HG03521 (cell line): ENCODE data around the gene PSMD2.
"Not testable (repeated sequence)": the region's sequence is repeated elsewhere in the genome, so short reads cannot be mapped to it uniquely, and the experiment has no call there.

Experiments used
- ATAC-seq: cut with Tn5 transposase; IDR thresholded peaks from one replicate; pipeline ENCODE4 v1.9.1; 2021; ENCODE audit warnings: mild to moderate bottlenecking, moderate library complexity; ENCODE audit not compliant: unreplicated experiment

Gene PSMD2

DNA sequence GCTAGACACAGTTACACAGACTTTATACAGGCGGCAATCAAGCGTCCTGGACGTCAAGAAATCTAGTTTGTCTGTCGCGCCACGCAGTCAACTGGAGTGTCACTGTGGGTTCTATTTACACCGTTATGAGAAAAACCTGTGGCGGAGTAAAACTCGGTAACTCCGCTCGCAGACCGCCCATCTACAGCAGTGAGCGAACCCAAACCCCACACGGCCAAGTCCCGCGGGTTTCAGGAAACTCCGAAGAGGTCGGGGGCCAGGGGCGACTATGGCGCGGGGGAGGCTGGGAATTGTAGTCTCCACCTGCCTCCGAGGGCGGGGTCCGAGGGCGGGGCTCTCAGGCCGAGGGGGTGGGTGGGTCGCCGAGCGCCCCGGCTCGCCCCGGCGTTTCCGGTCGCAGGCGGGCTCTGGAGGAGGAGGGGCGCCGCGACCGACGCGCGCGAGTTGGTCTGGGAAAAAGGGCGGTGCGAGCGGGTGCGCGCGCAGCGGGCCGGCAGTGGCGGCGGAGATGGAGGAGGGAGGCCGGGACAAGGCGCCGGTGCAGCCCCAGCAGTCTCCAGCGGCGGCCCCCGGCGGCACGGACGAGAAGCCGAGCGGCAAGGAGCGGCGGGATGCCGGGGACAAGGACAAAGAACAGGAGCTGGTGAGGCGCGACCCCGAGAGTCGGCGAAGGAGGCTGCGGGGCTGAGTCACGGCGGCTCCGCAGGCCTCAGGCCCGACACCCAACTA is at the start of gene PSMD2:
Gene PSMD2, plus strand, starts transcription at position 483 of the 729 bp plus-strand sequence. Its CDS starts 26 bp downstream, at position 509.
- ATAC-seq, result peak; percentile 94

DNA sequence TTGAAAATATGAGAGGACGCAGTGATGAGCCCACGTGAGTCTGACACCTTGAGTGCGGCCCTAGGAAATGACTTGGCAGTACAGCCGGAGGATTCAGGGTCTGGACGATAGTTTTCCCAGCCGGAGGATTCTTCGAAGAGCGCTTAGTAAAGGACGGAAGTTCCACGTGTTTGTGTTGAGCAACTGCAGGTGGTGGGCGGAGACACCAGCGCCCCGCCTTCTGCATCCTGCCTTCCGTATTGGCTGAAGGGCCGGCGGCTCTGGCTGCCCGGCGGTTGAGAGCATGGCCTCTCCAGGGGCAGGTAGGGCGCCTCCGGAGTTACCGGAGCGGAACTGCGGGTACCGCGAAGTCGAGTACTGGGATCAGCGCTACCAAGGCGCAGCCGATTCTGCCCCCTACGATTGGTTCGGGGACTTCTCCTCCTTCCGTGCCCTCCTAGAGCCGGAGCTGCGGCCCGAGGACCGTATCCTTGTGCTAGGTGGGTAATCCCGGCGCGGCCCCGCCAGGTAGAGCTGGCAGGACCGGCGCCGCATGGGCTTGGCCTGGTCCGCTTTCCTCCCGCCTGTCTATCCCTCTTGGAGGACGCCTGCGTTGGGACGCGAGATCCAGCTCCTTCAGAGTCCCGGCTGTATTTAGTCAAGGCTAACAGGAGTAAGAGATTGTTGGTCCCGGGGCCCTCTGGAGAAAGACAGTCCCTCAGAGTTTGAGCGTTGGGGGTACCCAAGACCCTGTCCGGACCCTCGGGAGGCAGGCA is 49.5 kb upstream of the PSMD2 start, which contains the start of gene EEF1AKMT4:
Gene EEF1AKMT4, plus strand, starts transcription at position 261 of the 755 bp plus-strand sequence. Its CDS starts 23 bp downstream, at position 284.
- peak; percentile 88 for ATAC-seq

DNA sequence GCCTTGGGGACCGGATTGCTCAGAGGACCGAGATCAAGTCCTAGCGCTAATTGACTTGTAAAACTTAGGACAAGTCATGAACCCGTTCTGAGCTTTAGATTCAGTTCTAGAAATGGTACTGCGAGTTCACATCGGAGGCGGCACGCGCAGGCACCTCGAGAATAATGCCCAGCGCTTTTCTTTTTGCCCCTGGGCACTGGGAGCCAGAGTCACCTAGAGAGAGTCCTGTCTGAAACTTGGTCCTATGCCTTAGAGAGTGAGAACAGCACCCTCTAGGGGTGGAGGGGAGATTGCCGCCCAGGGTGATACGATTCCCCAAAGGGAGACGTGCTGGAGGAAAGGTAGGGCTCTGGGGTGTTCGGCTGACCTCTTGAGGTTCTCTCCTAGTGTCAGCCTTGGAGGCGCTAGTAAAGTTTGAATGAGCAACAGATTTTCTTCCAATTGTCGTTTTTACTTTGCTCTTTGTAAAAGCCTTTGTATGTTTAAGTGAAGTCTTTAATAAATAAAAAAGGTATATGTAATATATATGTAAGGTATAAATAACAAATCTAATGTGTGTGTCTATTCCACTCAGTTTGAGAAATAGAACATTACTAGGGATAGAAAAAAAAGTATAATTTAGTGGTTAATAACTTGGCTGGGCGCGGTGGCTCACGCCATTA is 48.7 kb upstream of the PSMD2 start:
- peak; percentile 54 for ATAC-seq

DNA sequence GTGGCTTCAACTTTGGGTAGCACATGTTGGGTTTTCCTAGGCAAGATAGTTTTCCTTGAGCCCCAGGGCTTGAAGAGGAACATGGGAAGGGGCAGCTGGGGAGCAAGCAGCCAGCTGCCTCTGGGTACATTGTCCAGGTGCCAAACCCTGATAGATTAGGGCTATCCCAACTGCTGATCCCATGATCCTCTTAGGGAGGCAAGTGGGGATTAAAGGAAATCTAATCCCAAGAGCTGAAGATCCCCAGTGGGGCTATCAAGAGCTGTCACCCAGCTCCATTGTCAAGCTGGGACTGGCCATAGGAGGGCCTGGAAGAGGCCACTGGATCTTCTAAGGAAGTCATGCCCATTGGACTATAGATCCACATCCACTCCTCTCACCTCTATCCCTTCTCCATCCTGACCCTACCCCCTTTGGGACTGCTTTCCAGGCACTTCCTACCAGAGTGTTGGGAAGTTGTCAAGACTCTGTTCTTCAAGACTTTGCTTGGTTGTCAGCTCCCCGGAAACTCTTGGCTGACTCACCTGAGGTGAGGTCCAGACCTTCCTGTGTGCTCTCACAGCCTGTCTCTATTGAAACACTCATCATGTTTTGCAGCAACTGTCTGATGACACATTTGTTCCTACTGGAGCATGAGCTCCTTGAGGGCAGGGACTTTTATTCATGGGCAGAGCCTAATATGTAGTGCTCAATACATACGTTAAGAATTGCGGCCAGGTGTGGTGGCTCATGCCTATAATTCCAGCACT is 43.6 kb upstream of the PSMD2 start:
- ATAC-seq, result no peak

DNA sequence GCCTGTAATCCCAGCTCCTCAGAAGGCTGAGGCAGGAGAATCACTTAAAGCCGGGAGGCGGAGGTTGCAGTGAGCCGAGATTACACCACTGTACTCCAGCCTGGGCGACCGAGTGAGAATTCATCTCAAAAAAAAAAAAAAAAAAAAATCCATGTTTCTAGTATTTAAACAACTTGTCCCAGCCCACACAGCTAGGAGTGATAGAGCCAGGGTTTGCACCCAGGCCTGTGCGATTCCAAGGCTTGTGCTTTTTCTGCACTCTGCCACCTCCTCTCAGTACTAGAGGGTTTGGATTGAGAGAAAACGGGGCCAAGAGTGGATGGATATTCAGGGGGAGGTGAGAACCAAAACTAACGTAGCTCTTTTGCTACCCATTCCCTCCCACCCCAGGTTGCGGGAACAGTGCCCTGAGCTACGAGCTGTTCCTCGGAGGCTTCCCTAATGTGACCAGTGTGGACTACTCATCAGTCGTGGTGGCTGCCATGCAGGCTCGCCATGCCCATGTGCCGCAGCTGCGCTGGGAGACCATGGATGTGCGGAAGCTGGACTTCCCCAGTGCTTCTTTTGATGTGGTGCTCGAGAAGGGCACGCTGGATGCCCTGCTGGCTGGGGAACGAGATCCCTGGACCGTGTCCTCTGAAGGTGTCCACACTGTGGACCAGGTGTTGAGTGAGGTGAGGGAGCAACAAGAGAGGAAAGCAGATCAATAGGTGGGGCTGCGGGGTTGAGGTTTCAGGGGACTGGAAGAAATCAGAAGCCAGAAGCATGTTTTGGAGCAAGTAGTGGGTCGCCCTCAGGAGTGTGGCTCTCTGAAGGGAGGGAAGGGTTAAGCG is 41.7 kb upstream of the PSMD2 start:
- ATAC-seq, result no peak

- ATAC-seq, result no peak
These were observed 40.1 kb upstream of the PSMD2 start for GRCh38 chr3:184258926-184259325.

GRCh38 chr3:184259396-184259877 is 39.6 kb upstream of the PSMD2 start:
- ATAC-seq, result no peak

DNA sequence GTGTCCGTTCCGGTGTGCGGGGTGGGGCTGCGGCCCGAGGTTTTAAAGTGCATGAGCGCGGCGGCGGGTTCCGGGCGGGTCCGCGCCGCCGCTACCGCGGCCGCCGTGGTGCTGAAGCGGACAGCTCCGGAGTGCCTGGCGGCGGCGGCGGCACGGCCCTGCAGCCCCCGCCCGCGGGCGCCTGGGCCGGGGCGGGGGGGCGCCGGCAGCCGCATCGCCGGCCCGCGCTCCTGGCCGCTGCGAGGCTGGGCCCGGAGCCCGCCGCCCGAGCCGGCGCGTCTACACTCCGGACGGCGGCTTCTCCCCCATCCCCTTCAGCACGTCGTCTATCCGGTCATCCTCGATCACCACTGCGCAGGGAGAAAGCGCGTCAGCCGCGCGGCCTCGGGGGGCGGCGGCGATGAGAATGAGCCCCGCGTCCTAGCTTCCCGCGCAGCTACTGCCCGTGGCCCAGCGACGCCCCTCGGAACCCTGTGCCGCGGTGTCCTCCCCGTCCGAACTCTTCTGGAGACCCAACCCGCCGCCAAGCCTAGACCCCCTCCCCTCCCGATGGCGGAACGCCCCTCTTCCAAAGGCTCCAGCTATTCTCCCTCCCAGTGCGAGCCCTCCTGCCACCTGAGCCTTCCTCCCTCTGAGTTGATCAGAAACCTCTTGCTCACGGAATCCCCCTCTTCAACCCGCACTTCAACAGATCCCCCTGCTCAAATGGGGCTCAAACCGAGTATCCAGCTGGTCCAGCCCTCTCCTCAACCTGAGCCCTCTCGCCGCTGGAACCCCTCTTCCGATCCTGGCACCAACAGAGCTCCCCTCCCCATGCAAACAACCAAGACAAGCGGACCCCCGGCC is 38.9 kb upstream of the PSMD2 start:
- no peak for ATAC-seq

DNA sequence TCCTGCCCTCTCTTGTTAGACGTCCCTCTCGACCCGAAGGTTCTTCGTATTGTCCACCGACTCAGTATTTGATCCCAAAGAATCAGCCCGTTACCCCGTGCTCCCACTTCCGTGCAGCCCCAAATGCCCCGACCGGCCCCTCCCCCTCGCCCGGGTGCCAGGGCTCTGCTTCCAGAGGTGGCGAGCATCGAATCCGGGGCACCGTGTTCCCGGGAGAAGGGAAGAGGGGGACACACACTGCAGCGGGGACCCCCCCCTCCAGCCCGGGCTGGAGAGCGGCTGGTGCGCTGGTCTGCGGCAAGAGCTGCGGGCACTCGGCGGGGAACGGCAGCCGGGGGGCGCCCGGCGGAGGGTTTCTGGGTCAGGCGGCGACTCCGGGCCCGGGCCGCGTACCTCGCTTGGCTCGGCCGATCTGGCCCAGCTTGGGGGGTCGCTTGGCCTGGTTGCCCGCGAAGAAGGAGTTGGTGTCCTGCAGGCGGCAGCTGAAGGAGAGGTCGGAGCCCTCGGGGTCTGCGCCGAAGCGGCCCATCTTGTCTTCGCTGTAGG is 38.2 kb upstream of the PSMD2 start:
- no peak for ATAC-seq

DNA sequence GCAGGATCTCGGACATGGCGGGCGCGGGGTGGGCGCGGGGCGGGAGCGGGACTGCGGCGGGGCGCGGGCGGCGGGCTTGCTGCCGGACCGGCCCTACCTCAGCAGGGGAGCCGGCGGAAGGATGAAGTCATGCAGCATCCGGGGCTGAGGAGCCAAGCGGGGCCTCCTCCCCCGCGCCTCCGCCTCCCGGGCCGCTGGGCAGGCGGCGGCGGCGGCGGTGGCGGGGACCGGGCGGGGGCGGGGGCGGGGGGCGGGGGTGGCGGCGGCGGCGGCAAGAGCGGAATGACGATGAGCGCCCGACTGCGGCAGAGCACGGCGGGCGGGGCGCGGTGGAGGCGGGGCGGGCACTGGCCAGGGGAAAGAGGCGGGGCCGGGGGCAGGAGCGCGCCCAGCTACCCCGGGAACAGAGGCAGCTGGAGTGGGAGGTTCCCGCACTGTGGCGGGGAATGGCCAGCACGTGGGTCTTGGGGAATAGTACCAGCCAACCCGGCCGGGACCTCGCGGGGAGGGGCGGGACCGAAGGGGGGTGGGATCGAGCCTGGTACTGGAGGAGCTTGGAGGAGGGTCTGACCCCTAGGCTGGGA is 37.7 kb upstream of the PSMD2 start, which contains the start of gene CAMK2N2:
Gene CAMK2N2, minus strand, starts transcription at position 284 of the 584 bp plus-strand sequence. Its CDS starts 268 bp downstream, at position 16.
- no peak for ATAC-seq

GRCh38 chr3:184261854-184262763 is 36.9 kb upstream of the PSMD2 start:
- ATAC-seq, result no peak

DNA sequence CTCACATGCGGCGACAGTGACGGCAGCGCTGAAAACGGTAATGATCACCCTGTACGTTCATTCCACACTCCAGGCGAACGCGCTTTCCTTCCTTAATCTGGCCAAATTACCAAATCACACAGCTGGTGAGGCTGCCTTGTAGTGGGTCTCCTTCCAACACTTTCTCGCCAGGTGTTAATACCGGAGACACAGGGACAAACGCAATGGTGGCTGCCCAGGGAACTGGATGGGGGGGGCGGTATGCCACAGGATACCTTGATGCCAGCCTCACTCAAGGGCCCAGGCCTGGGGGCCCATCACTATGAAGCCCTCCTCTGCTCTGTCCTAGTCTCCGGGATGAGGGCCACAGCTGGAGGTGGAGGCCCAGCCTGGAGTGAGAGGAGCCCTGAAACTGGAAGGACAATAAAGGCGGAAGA is 36.3 kb upstream of the PSMD2 start:
- no peak for ATAC-seq

GRCh38 chr3:184267249-184267648 is 31.8 kb upstream of the PSMD2 start:
- ATAC-seq, result not testable (repeated sequence)

- no peak for ATAC-seq
These were observed 26.8 kb upstream of the PSMD2 start for GRCh38 chr3:184272269-184272668.

- no peak for ATAC-seq
These were observed 23.7 kb upstream of the PSMD2 start for GRCh38 chr3:184275381-184275701.

- ATAC-seq, result no peak
These were observed 22.8 kb upstream of the PSMD2 start, which contains the start of gene ECE2 for GRCh38 chr3:184275961-184276910. Gene ECE2, plus strand, starts transcription at chr3:184276022. Its CDS starts 132 bp downstream, at chr3:184276154.
